Gastrocnemius medialis (tissue), 4 donors: ENCODE measurements around the gene CYBB. TPM values are rescaled to one million over a fixed set of nuclear protein-coding genes. Genes with fewer than 3 reads are reported as not detected.
"Not testable (repeated sequence)": the region's sequence is repeated elsewhere in the genome, so short reads cannot be mapped to it uniquely, and the experiment has no call there.

Experiments used
- ATAC-seq, 2 donors: fragments of 150-250 bp; one replicate each; pipeline ENCODE4 v1.9.1; 2016
- DNase-seq, 2 donors: peaks; one replicate each; pipeline ENCODE4 v3.0.0-alpha.2; 2019
- H3K27ac ChIP-seq, 4 donors: fragments of 200-600 bp; sonication (generic); 1 replicate in 1 of 4; 2 replicates in 3 of 4; pipeline ENCODE4 v1.5.1; 2016 to 2018; ENCODE audit warnings: mild to moderate bottlenecking in 2 of 4, moderate library complexity in 1 of 4
- H3K27me3 ChIP-seq, 3 donors: fragments of 200-600 bp; sonication (generic) in 2 of 3; 1 replicate in 1 of 3; 2 replicates in 2 of 3; pipeline versions ENCODE4 v1.5.1 to v1.6.0; 2016 to 2019; ENCODE audit warnings: mild to moderate bottlenecking in 1 of 3, moderate library complexity in 1 of 3
- H3K36me3 ChIP-seq, 2 donors: fragments of 200-600 bp; sonication (generic) in 1 of 2; one replicate each; pipeline ENCODE4 v1.5.1; 2017 to 2018
- H3K4me1 ChIP-seq, 2 donors: fragments of 200-600 bp; sonication (generic) in 1 of 2; one replicate each; pipeline ENCODE4 v1.5.1; 2016 to 2017; ENCODE audit warnings: mild to moderate bottlenecking in 2 of 2
- H3K4me3 ChIP-seq, 4 donors: fragments of 200-600 bp; sonication (generic) in 3 of 4; 1 replicate in 1 of 4; 2 replicates in 3 of 4; pipeline ENCODE4 v1.5.1; 2016 to 2019; ENCODE audit warnings: mild to moderate bottlenecking in 2 of 4
- H3K9me3 ChIP-seq, 3 donors: fragments of 200-600 bp; sonication (generic) in 2 of 3; 1 replicate in 1 of 3; 2 replicates in 2 of 3; pipeline ENCODE4 v1.5.1; 2016 to 2019
- CTCF ChIP-seq, 5 experiments: fragments of 450-650 bp in 3 of 5; fragments of 200-600 bp in 2 of 5; sonication (generic) in 2 of 5; IDR thresholded peaks in 4 of 5; conservative IDR thresholded peaks in 1 of 5; 1 replicate in 4 of 5; 2 replicates in 1 of 5; pipeline ENCODE4 v1.5.1; 2016 to 2019; ENCODE audit warnings: antibody characterized with exemption in 5 of 5, mild to moderate bottlenecking in 3 of 5, moderate library complexity in 3 of 5
- POLR2A ChIP-seq, 2 donors: fragments of 450-650 bp; IDR thresholded peaks; one replicate each; pipeline ENCODE4 v1.6.1; 2017; ENCODE audit warnings: antibody characterized with exemption in 2 of 2, mild to moderate bottlenecking in 2 of 2, moderate library complexity in 2 of 2
- in situ Hi-C, 4 donors: fragments of 200-750 bp; cut with MboI; loops; one replicate each; pipeline versions ENCODE4 v1.15.0 to v1.8.0; 2017; ENCODE audit warnings: low sequenced_read_pairs in 4 of 4
- intact Hi-C: fragments of 100-400 bp; cut with DNase I; formaldehyde crosslinking; loops from one replicate; pipeline ENCODE4 v1.15.1; 2023; ENCODE audit warnings: low total_unique reads
- total RNA-seq, 4 donors: library from RNA; depleted of rRNA; stranded (reverse); fragments of >200 nt; gene quantifications; one replicate each; pipeline versions ENCODE4 v1.1.0 to v1.2.3, GENCODE V29; 2016

CYBB gene
- total RNA-seq, 4 donors from 2014 or later, result 1.8 to 6.7 (median 5.1) TPM

- TF ChIP-seq POLR2A (IDR thresholded peaks at IDR 0.05) (no peak), CTCF (IDR thresholded peaks at IDR 0.05 in 4 of 5, conservative IDR thresholded peaks at IDR 0.05 in 1 of 5) (no peak)
- Histone ChIP-seq H3K4me3 (no peak overlapping the region), H3K36me3 (no peaks in the 10 kb centered on the region), H3K9me3 (no peaks in the 10 kb centered on the region), H3K27ac (no peak overlapping the region), H3K4me1 (no peaks in the 10 kb centered on the region), H3K27me3 (no peaks in the 10 kb centered on the region)
- no peak for ATAC-seq
- DNase-seq, result no peak
- intact Hi-C loops, result no loop called here
- in situ Hi-C loops, result no loop called here
Observed at GRCh38 chrX:37765507-37765906, 14.4 kb upstream of the CYBB start.

DNA sequence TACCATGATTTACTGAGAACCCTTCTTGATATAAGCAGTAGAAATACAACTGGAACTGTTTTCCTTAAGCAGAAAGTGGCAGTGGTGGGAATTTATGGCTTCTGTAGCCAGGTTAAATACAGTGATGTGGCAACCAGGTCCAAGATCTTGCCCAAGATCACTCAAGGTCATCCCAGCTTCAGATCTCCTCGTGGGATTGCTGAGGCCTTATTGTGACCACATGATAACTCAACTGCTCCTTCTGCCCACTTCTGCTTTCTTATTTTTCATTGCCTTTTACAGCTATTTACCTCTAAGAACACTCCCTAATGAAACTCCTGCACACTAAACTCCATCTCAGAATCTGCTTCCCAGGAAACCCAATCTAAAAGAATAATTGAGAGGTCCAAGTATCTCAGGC lies 12.4 kb upstream of the CYBB start:
- H3K36me3 ChIP-seq, result no peaks in the 10 kb centered on the region
- no peaks in the 10 kb centered on the region for H3K9me3 ChIP-seq
- in situ Hi-C loops (no loop called here), intact Hi-C loops (no loop called here)
- H3K4me1 ChIP-seq, result no peaks in the 10 kb centered on the region
- H3K27me3 ChIP-seq, result no peaks in the 10 kb centered on the region
- H3K4me3 ChIP-seq, result no peak overlapping the region
- DNase-seq (no peak), ATAC-seq (no peak)
- TF ChIP-seq POLR2A (IDR thresholded peaks at IDR 0.05) (no peak), CTCF (IDR thresholded peaks at IDR 0.05 in 4 of 5, conservative IDR thresholded peaks at IDR 0.05 in 1 of 5) (no peak)
- no peak overlapping the region for H3K27ac ChIP-seq

GRCh38 chrX:37768866-37769265 lies 11.0 kb upstream of the CYBB start:
- H3K27ac ChIP-seq, H3K36me3 ChIP-seq, DNase-seq, intact Hi-C loops, in situ Hi-C loops, H3K4me3 ChIP-seq, H3K4me1 ChIP-seq, H3K27me3 ChIP-seq, ATAC-seq, H3K9me3 ChIP-seq: not testable (repeated sequence)

DNA sequence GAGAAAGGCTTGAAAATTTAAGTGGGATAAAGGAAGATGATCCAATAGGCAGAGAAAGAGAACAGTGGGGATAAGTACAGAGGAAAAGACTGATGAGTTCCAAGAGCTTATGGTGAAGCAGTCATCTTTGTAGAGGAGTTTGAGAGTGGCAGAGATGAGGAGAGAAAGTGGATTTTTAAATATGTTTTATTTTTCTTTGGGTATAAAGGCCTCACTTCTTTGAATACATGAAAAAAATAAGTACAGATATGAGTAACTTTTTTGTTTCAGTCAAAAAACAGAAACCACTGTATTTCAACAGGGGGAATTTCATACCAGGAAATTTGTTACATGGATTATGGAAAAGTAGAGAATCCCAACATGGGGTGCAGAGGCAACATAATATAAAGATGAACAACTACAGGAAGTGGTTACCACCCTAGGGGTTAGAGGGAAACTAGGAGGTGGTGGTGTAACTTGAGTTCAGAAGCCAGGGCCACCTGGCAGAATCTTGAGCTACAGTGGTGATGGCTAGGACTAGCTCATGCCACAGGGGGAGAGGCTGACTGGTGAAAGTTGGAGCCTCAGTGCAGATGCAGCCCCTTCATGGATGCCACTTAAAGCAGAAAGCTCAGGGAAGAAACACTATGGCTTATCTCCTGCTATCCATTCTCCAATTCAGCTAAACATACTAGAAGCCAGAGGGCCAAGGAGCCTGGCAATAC lies 3.4 kb upstream of the CYBB start:
- TF ChIP-seq POLR2A (IDR thresholded peaks at IDR 0.05), result no peak
- TF ChIP-seq CTCF (IDR thresholded peaks at IDR 0.05 in 4 of 5, conservative IDR thresholded peaks at IDR 0.05 in 1 of 5), result no peak
- ATAC-seq (no peak), DNase-seq (no peak)
- Histone ChIP-seq H3K27ac (no peak overlapping the region), H3K27me3 (no peaks in the 10 kb centered on the region), H3K9me3 (no peaks in the 10 kb centered on the region), H3K36me3 (no peaks in the 10 kb centered on the region), H3K4me1 (no peaks in the 10 kb centered on the region), H3K4me3 (no peak overlapping the region)
- in situ Hi-C loops (no loop called here), intact Hi-C loops (no loop called here)

GRCh38 chrX:37776987-37777325 lies 2.9 kb upstream of the CYBB start:
- Histone ChIP-seq H3K27ac (no peak overlapping the region), H3K4me1 (no peaks in the 10 kb centered on the region), H3K27me3 (no peaks in the 10 kb centered on the region), H3K9me3 (no peaks in the 10 kb centered on the region), H3K36me3 (no peaks in the 10 kb centered on the region), H3K4me3 (no peak overlapping the region)
- in situ Hi-C loops (no loop called here), intact Hi-C loops (no loop called here)
- ATAC-seq, result no peak
- no peak for DNase-seq
- no peak for TF ChIP-seq POLR2A (IDR thresholded peaks at IDR 0.05)
- TF ChIP-seq CTCF (IDR thresholded peaks at IDR 0.05 in 4 of 5, conservative IDR thresholded peaks at IDR 0.05 in 1 of 5), result no peak
